H1 (cell line): Measurements from ENCODE around the gene SLC39A11. TPM values are rescaled to one million over a fixed set of nuclear protein-coding genes. Genes with fewer than 3 reads are reported as not detected.

Source experiments
- CTCF ChIA-PET: fragments of 300-600 bp; sonication (Branson Sonifier 250); formaldehyde crosslinking; loops from one replicate; lab custom pipeline; 2021; ENCODE audit not compliant: partially characterized antibody; lab: Charles Lee
- POLR2A ChIA-PET: fragments of 300-600 bp; sonication (Branson Sonifier 250); formaldehyde crosslinking; loops from one replicate; lab custom pipeline; 2021; ENCODE audit warnings: inconsistent platforms; ENCODE audit not compliant: partially characterized antibody; lab: Charles Lee
- DNase-seq, 2 experiments: peaks; one replicate each; pipeline versions ENCODE4 v3.0.0 to v3.0.0-alpha.2; 2010 to 2022; ENCODE audit warnings: low spot score in 2 of 2, low read depth in 1 of 2, mixed read lengths in 1 of 2
- FAIRE-seq: peaks from 2 replicates; lab custom pipeline; 2011; peaks lifted over from hg19 to GRCh38; lab: Jason Lieb, UNC
- H2AFZ ChIP-seq: 2 replicates; pipeline ENCODE4 v1.8.1; 2012; ENCODE audit warnings: low read length, inconsistent platforms
- H2AK5ac ChIP-seq: 2 replicates; pipeline ENCODE4 v1.6.1; 2013; ENCODE audit warnings: low read depth, low read length
- H2BK120ac ChIP-seq: replicated peaks from 2 replicates; pipeline ENCODE3; 2013; ENCODE audit warnings: low read depth, low read length, inconsistent platforms
- H2BK12ac ChIP-seq: 2 replicates; pipeline ENCODE4 v1.6.1; 2013; ENCODE audit warnings: low read depth, low read length
- H2BK15ac ChIP-seq: 2 replicates; pipeline ENCODE4 v1.6.1; 2013; ENCODE audit warnings: low read length
- H2BK20ac ChIP-seq: 2 replicates; pipeline ENCODE4 v1.6.1; 2013; ENCODE audit warnings: low read length
- H2BK5ac ChIP-seq: 2 replicates; pipeline ENCODE4 v1.6.1; 2013; ENCODE audit warnings: low read depth, low read length
- H3K14ac ChIP-seq: 2 replicates; pipeline ENCODE4 v1.6.1; 2013; ENCODE audit warnings: inconsistent platforms; ENCODE audit not compliant: insufficient read length
- H3K18ac ChIP-seq: 2 replicates; pipeline ENCODE4 v1.6.1; 2013; ENCODE audit warnings: low read length; ENCODE audit errors: extremely low read depth
- H3K23ac ChIP-seq: 2 replicates; pipeline ENCODE4 v1.6.1; 2013; ENCODE audit warnings: inconsistent platforms; ENCODE audit not compliant: insufficient read length
- H3K23me2 ChIP-seq: 2 replicates; pipeline ENCODE4 v1.6.1; 2013; ENCODE audit warnings: low read depth, low read length
- H3K27ac ChIP-seq: 2 replicates; pipeline ENCODE4 v1.6.1; 2011; ENCODE audit warnings: low read depth, low read length, inconsistent platforms
- H3K27me3 ChIP-seq, 4 experiments: replicated peaks in 1 of 4; 1 replicate in 1 of 4; 2 replicates in 3 of 4; pipeline versions ENCODE4 v1.6.1 to v1.8.1; 2011 to 2013; ENCODE audit warnings: low read length in 3 of 4, mild to moderate bottlenecking in 3 of 4, inconsistent platforms in 2 of 4, mixed read lengths in 2 of 4, moderate library complexity in 1 of 4; ENCODE audit not compliant: control insufficient read depth in 3 of 4, insufficient read depth in 3 of 4; ENCODE audit errors: extremely low read depth in 1 of 4
- H3K36me3 ChIP-seq, 4 experiments: 2 replicates each; pipeline versions ENCODE4 v1.6.1 to v1.8.1; 2011 to 2013; ENCODE audit warnings: mild to moderate bottlenecking in 4 of 4, low read length in 3 of 4, moderate library complexity in 2 of 4, control low read depth in 1 of 4, inconsistent platforms in 1 of 4; ENCODE audit not compliant: insufficient read depth in 4 of 4, control insufficient read depth in 2 of 4
- H3K4ac ChIP-seq: replicated peaks from 2 replicates; pipeline ENCODE3; 2013; ENCODE audit warnings: low read length, low read depth, mixed read lengths, inconsistent platforms; ENCODE audit not compliant: insufficient read length
- H3K4me1 ChIP-seq, 4 experiments: replicated peaks in 1 of 4; 1 replicate in 1 of 4; 2 replicates in 3 of 4; pipeline versions ENCODE4 v1.6.1 to v1.8.1; 2011 to 2013; ENCODE audit warnings: low read length in 3 of 4, inconsistent platforms in 2 of 4, mixed read lengths in 1 of 4; ENCODE audit not compliant: insufficient read depth in 4 of 4, control insufficient read depth in 3 of 4
- H3K4me2 ChIP-seq, 2 experiments: 2 replicates each; pipeline versions ENCODE4 v1.6.1 to v1.8.1; 2011 to 2013; ENCODE audit warnings: low read depth in 2 of 2, low read length in 2 of 2, control low read depth in 1 of 2, inconsistent platforms in 1 of 2, mild to moderate bottlenecking in 1 of 2; ENCODE audit not compliant: insufficient read depth in 1 of 2
- H3K4me3 ChIP-seq, 4 experiments: fragments of 200-600, 300-600 bp in 1 of 4; sonication (generic), shearing (Covaris generic), sonication (Bioruptor Twin) in 1 of 4; 2 replicates each; pipeline versions ENCODE4 v1.5.1 to v1.8.1; 2011 to 2016; ENCODE audit warnings: low read length in 4 of 4, low read depth in 3 of 4, control low read depth in 2 of 4, inconsistent platforms in 2 of 4, mild to moderate bottlenecking in 2 of 4, mixed read lengths in 1 of 4, moderate library complexity in 1 of 4; ENCODE audit not compliant: insufficient read depth in 2 of 4; ENCODE audit errors: extremely low read depth in 1 of 4
- H3K56ac ChIP-seq: replicated peaks from 2 replicates; pipeline ENCODE3; 2013; ENCODE audit warnings: low read depth, mild to moderate bottlenecking, mixed read lengths, low read length, inconsistent platforms; ENCODE audit not compliant: insufficient read length
- H3K79me1 ChIP-seq: 2 replicates; pipeline ENCODE4 v1.6.1; 2013; ENCODE audit warnings: low read depth, low read length, control low read depth
- H3K79me2 ChIP-seq, 2 experiments: 2 replicates each; pipeline versions ENCODE4 v1.6.1 to v1.8.1; 2012 to 2013; ENCODE audit warnings: low read length in 2 of 2, mild to moderate bottlenecking in 2 of 2, inconsistent platforms in 1 of 2; ENCODE audit not compliant: insufficient read depth in 2 of 2, control insufficient read depth in 1 of 2
- H3K9ac ChIP-seq, 4 experiments: replicated peaks in 1 of 4; 1 replicate in 1 of 4; 2 replicates in 3 of 4; pipeline versions ENCODE4 v1.6.1 to v1.8.1; 2011 to 2013; ENCODE audit warnings: low read depth in 3 of 4, low read length in 3 of 4, control low read depth in 2 of 4, mild to moderate bottlenecking in 2 of 4, moderate library complexity in 2 of 4, inconsistent platforms in 1 of 4; ENCODE audit errors: extremely low read depth in 1 of 4
- H3K9me3 ChIP-seq, 2 experiments: 2 replicates each; pipeline versions ENCODE4 v1.6.1 to v1.8.1; 2012 to 2013; ENCODE audit warnings: mild to moderate bottlenecking in 2 of 2, moderate library complexity in 2 of 2, control low read depth in 1 of 2, inconsistent platforms in 1 of 2, low read depth in 1 of 2, low read length in 1 of 2, mixed read lengths in 1 of 2; ENCODE audit not compliant: insufficient read depth in 2 of 2
- H4K20me1 ChIP-seq, 2 experiments: replicated peaks in 1 of 2; 2 replicates each; pipeline versions ENCODE3 to v1.8.1; 2011 to 2013; ENCODE audit warnings: inconsistent platforms in 2 of 2, low read length in 2 of 2, mild to moderate bottlenecking in 1 of 2; ENCODE audit not compliant: insufficient read depth in 2 of 2, control insufficient read depth in 1 of 2
- H4K5ac ChIP-seq: 2 replicates; pipeline ENCODE4 v1.6.1; 2013; ENCODE audit warnings: low read length, low read depth, mixed read lengths, inconsistent platforms; ENCODE audit not compliant: insufficient read length
- H4K8ac ChIP-seq: 2 replicates; pipeline ENCODE4 v1.8.0; 2013; ENCODE audit warnings: mild to moderate bottlenecking, moderate library complexity, low read length, inconsistent platforms; ENCODE audit not compliant: insufficient read depth; ENCODE audit errors: extremely low read depth
- H4K91ac ChIP-seq: replicated peaks from 2 replicates; pipeline ENCODE3; 2013; ENCODE audit warnings: low read length, mixed read lengths, inconsistent platforms; ENCODE audit not compliant: insufficient read length
- ATF2 ChIP-seq: IDR thresholded peaks from 2 replicates; pipeline ENCODE4 v1.6.1; 2012; ENCODE audit warnings: low read length, inconsistent platforms
- GTF2F1 ChIP-seq: IDR thresholded peaks from 2 replicates; pipeline ENCODE4 v1.6.1; 2012; ENCODE audit warnings: low read depth, low read length, improper control_type of control experiment, borderline replicate concordance
- NANOG ChIP-seq: IDR thresholded peaks from 2 replicates; pipeline ENCODE4 v1.6.1; 2011; ENCODE audit warnings: low read length, low read depth, mild to moderate bottlenecking, inconsistent platforms; ENCODE audit not compliant: insufficient read depth, poor library complexity, severe bottlenecking
- RXRA ChIP-seq: IDR thresholded peaks from 2 replicates; pipeline ENCODE4 v1.6.1; 2011; ENCODE audit warnings: low read depth, mild to moderate bottlenecking, low read length, moderate library complexity; ENCODE audit not compliant: insufficient read depth
- SP4 ChIP-seq: IDR thresholded peaks from 2 replicates; pipeline ENCODE4 v1.6.1; 2012; ENCODE audit warnings: low read length, inconsistent platforms
- ZNF274 ChIP-seq: IDR thresholded peaks from 2 replicates; pipeline ENCODE4 v1.7.0; 2012; ENCODE audit warnings: low read length, borderline replicate concordance; ENCODE audit errors: extremely low read depth
- WGBS, 2 experiments: shearing (Covaris generic) in 1 of 2; methylation state at CpG; one replicate each; pipeline versions ENCODE4 v1.1.6 to v1.1.7; 2013 to 2015; ENCODE audit warnings: low lambda C conversion rate in 2 of 2, mixed read lengths in 2 of 2, inconsistent platforms in 1 of 2, low coverage in 1 of 2, missing lambda C conversion rate in 1 of 2; ENCODE audit not compliant: insufficient replicate concordance in 2 of 2, insufficient coverage in 1 of 2, insufficient read length in 1 of 2; ENCODE audit errors: extremely low coverage in 1 of 2, missing lambda C conversion rate in 1 of 2; 5-methylcytosine and 5-hydroxymethylcytosine counted together
- polyA plus RNA-seq, 7 experiments: library from polyadenylated mRNA; depleted of rRNA in 3 of 7; stranded (reverse) in 5 of 7; unstranded in 2 of 7; fragments of >200 nt in 5 of 7; fragments of 200-250 nt in 2 of 7; gene quantifications; 1 replicate in 5 of 7; 2 replicates in 1 of 7; 4 replicates in 1 of 7; pipeline versions ENCODE4 v1.2.1 to v1.2.3, GENCODE V29; 2011 to 2013; ENCODE audit warnings: missing spikeins in 2 of 7, mixed read lengths in 2 of 7
- total RNA-seq: library from RNA; stranded (reverse); fragmentation: NEBNext Ultra II Directional; extraction: Animal tissue kit (Norgen Biotek cat#: 25700); gene quantifications from 2 replicates; pipeline ENCODE4 v1.2.1, GENCODE V29; 2021

SLC39A11 gene
- total and polyA plus RNA-seq, 2 of the 8 experiments (the other 6 are each of a cell fraction or from before 2014, with no cell fraction given) = 12.2 to 19.6 TPM

GRCh38 chr17:73007407-73007806 is 85.1 kb downstream of the SLC39A11 start:
- Histone ChIP-seq H2BK5ac (no peak overlapping the region), H4K8ac (peak overlapping the region; percentile 11; the same call in 1 of the 2 replicates), H2AFZ (no peak overlapping the region), H2BK120ac (no peak overlapping the region), H3K4me3 (no peak overlapping the region), H3K27ac (no peak overlapping the region), H2BK12ac (no peak overlapping the region), H3K14ac (no peak overlapping the region), H3K4me1 (peaks cover 0 to 2% (median 0%) of the 10 kb centered on the region in 4 experiments; a peak in 2 of 7 replicates), H4K20me1 (no peaks in the 10 kb centered on the region), H3K9ac (no peak overlapping the region), H3K4me2 (no peak overlapping the region), H3K4ac (no peak overlapping the region), H2AK5ac (no peak overlapping the region), H3K18ac (no peak overlapping the region), H4K5ac (no peak overlapping the region), H4K91ac (no peak overlapping the region), H3K79me2 (no peaks in the 10 kb centered on the region), H3K79me1 (no peaks in the 10 kb centered on the region; the same call in 1 of the 2 replicates), H3K23ac (no peak overlapping the region), H3K27me3 (no peaks in the 10 kb centered on the region), H3K56ac (no peak overlapping the region), H3K9me3 (no peaks in the 10 kb centered on the region), H3K23me2 (no peaks in the 10 kb centered on the region; the same call in 1 of the 2 replicates), H2BK20ac (no peak overlapping the region), H2BK15ac (no peak overlapping the region), H3K36me3 (no peaks in the 10 kb centered on the region)
- TF ChIP-seq RXRA (no peak), SP4 (no peak), ZNF274 (no peak), ATF2 (no peak), GTF2F1 (no peak), NANOG (no peak)
- 91% methylated on average over 7 of the region's 7 CpGs; no CpG with 5 or more reads in 1 of the 2 experiments for WGBS, 2 experiments
- no peak for DNase-seq
- ChIA-PET CTCF (interaction anchor here (0.6 to 1.1 kb wide), 2 partner anchors 282 to 294 kb away, joined by 3 read pairs; no protein-coding TSS in a partner anchor), POLR2A (no interaction called here)
- FAIRE-seq = no peak
